Endothelial cell of umbilical vein (primary cell): ENCODE data around the gene STRA6.

ENCODE experiments used
- EZH2 ChIP-seq: IDR thresholded peaks from 2 replicates; pipeline ENCODE4 v1.6.1; 2012; ENCODE audit warnings: borderline replicate concordance, low read depth, mild to moderate bottlenecking, moderate library complexity, low read length, inconsistent platforms; ENCODE audit not compliant: severe bottlenecking
- GATA2 ChIP-seq: IDR thresholded peaks from 2 replicates; pipeline ENCODE4 v1.7.0; 2011; ENCODE audit warnings: low read depth, mild to moderate bottlenecking, moderate library complexity, mixed read lengths, low read length; ENCODE audit not compliant: insufficient read length, insufficient read depth
- MYC ChIP-seq: IDR thresholded peaks from one replicate; pipeline ENCODE4 v1.6.1; 2011; ENCODE audit warnings: mild to moderate bottlenecking, low read depth, low read length
- POLR2A ChIP-seq: IDR thresholded peaks from 2 replicates; pipeline ENCODE4 v1.6.1; 2012; ENCODE audit warnings: low read depth, mild to moderate bottlenecking, control low read depth, low read length
- POLR2AphosphoS5 ChIP-seq: IDR thresholded peaks from 2 replicates; pipeline ENCODE4 v1.6.1; 2012; ENCODE audit warnings: low read depth, mild to moderate bottlenecking, control low read depth, low read length, moderate library complexity; ENCODE audit not compliant: insufficient read depth
- TF ChIP-seq, protein P1 (sequence below), 2 donors: IDR thresholded peaks; 1 replicate in 1 of 2; 2 replicates in 1 of 2; pipeline ENCODE4 v1.5.1; 2011; ENCODE audit warnings: low read length in 2 of 2, mild to moderate bottlenecking in 2 of 2, moderate library complexity in 2 of 2, control low read depth in 1 of 2, inconsistent platforms in 1 of 2, low read depth in 1 of 2; ENCODE audit not compliant: insufficient read depth in 1 of 2; ENCODE audit errors: extremely low read depth in 1 of 2
- TF ChIP-seq, protein P2 (sequence below): IDR thresholded peaks from 2 replicates; pipeline ENCODE4 v1.6.1; 2011; ENCODE audit not compliant: insufficient read depth, insufficient read length

DNA sequence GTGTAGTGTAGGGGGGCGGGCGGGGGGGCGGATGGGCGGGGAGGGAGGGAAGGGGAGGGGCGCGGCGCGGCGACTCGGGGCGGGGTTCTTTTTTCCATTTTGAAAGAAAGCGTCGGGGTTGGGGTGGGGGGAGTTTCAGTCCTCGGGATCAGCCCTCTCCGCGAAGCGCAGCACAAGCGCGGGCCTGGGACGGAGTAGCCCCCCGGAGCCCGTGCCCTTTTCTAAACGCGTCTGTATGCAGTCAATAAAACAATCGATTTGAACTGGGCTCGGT is 66.1 kb downstream of the STRA6 start:
- TF ChIP-seq, protein P1, sequence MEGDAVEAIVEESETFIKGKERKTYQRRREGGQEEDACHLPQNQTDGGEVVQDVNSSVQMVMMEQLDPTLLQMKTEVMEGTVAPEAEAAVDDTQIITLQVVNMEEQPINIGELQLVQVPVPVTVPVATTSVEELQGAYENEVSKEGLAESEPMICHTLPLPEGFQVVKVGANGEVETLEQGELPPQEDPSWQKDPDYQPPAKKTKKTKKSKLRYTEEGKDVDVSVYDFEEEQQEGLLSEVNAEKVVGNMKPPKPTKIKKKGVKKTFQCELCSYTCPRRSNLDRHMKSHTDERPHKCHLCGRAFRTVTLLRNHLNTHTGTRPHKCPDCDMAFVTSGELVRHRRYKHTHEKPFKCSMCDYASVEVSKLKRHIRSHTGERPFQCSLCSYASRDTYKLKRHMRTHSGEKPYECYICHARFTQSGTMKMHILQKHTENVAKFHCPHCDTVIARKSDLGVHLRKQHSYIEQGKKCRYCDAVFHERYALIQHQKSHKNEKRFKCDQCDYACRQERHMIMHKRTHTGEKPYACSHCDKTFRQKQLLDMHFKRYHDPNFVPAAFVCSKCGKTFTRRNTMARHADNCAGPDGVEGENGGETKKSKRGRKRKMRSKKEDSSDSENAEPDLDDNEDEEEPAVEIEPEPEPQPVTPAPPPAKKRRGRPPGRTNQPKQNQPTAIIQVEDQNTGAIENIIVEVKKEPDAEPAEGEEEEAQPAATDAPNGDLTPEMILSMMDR (IDR thresholded peaks at IDR 0.05; ENCODE audit: extremely low read depth in 1 of 2, insufficient read depth in 1 of 2, low read depth in 1 of 2, low read length in 2 of 2): no peak
- TF ChIP-seq EZH2 (no peak), MYC (no peak), POLR2AphosphoS5 (no peak), POLR2A (no peak), GATA2 (no peak)
- TF ChIP-seq, protein P2, sequence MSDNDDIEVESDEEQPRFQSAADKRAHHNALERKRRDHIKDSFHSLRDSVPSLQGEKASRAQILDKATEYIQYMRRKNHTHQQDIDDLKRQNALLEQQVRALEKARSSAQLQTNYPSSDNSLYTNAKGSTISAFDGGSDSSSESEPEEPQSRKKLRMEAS: no peak
